ENCODE data around the gene PLXNA3.
"Not testable (repeated sequence)": the region's sequence is repeated elsewhere in the genome, so short reads cannot be mapped to it uniquely, and the experiment has no call there.

The PLXNA3 gene

GRCh38 chrX:154501423-154501822 lies 43.3 kb downstream of the PLXNA3 start:
- FAIRE-seq: not testable (repeated sequence)

GRCh38 chrX:154502098-154502497 lies 44.0 kb downstream of the PLXNA3 start:
- DNase-seq (ENCODE audit: low spot score): no peak
- no peak for FAIRE-seq

More at GRCh38 chrX:154501423-154501822, 43.3 kb downstream of the PLXNA3 start:
- not testable (repeated sequence) for DNase-seq (ENCODE audit: low spot score)

- FAIRE-seq (no peak), DNase-seq (ENCODE audit: low spot score) (no peak)
Measured at GRCh38 chrX:154502989-154503388, 44.9 kb downstream of the PLXNA3 start.

GRCh38 chrX:154505734-154506133 lies 47.7 kb downstream of the PLXNA3 start:
- no peak for FAIRE-seq
- peak; percentile 62 for DNase-seq (ENCODE audit: low spot score)

GRCh38 chrX:154506483-154507332 lies 48.6 kb downstream of the PLXNA3 start:
- FAIRE-seq: no peak
- no peak for DNase-seq (ENCODE audit: low spot score)

- FAIRE-seq (no peak), DNase-seq (ENCODE audit: low spot score) (no peak)
Measured at GRCh38 chrX:154507673-154508383, 49.7 kb downstream of the PLXNA3 start.

- FAIRE-seq (no peak), DNase-seq (ENCODE audit: low spot score) (no peak)
Measured at GRCh38 chrX:154508384-154508745, 50.3 kb downstream of the PLXNA3 start.

GRCh38 chrX:154509455-154509854 lies 51.4 kb downstream of the PLXNA3 start:
- DNase-seq (ENCODE audit: low spot score) (no peak), FAIRE-seq (no peak)

- DNase-seq (ENCODE audit: low spot score): no peak
- no peak for FAIRE-seq
Measured at GRCh38 chrX:154511761-154512160, 53.7 kb downstream of the PLXNA3 start.

GRCh38 chrX:154512879-154513553 lies 54.9 kb downstream of the PLXNA3 start:
- no peak for FAIRE-seq
- DNase-seq (ENCODE audit: low spot score): no peak

- DNase-seq (ENCODE audit: low spot score): no peak
- FAIRE-seq: no peak
Measured at GRCh38 chrX:154513716-154514115, 55.6 kb downstream of the PLXNA3 start.

GRCh38 chrX:154515090-154515965 lies 57.2 kb downstream of the PLXNA3 start:
- no peak for FAIRE-seq
- DNase-seq (ENCODE audit: low spot score): no peak

- FAIRE-seq (peak; percentile 59), DNase-seq (ENCODE audit: low spot score) (peak; percentile 85)
Measured at GRCh38 chrX:154515966-154516655, 58.0 kb downstream of the PLXNA3 start, which contains the start of gene FAM3A. Gene FAM3A (minus strand): TSS chrX:154516232. CDS start chrX:154515772, 460 bp downstream.

- FAIRE-seq: no peak
Measured at GRCh38 chrX:154516656-154517100, 58.6 kb downstream of the PLXNA3 start.

GRCh38 chrX:154517101-154517781 lies 59.2 kb downstream of the PLXNA3 start:
- FAIRE-seq: no peak

More at GRCh38 chrX:154516656-154517100, 58.6 kb downstream of the PLXNA3 start:
- no peak for DNase-seq (ENCODE audit: low spot score)

GRCh38 chrX:154519389-154519788 lies 61.3 kb downstream of the PLXNA3 start:
- DNase-seq (ENCODE audit: low spot score): no peak
- no peak for FAIRE-seq

More at GRCh38 chrX:154517101-154517781, 59.2 kb downstream of the PLXNA3 start:
- DNase-seq (ENCODE audit: low spot score): no peak

- no peak for FAIRE-seq
- no peak for DNase-seq (ENCODE audit: low spot score)
Measured at GRCh38 chrX:154525606-154526490, 67.8 kb downstream of the PLXNA3 start.

- peak; percentile 63 for DNase-seq (ENCODE audit: low spot score)
- FAIRE-seq: peak; percentile 62
Measured at GRCh38 chrX:154526901-154527675, 69.0 kb downstream of the PLXNA3 start.
